GM19035 (cell line): ENCODE measurements around the gene LSAMP.

ENCODE experiments used
- ATAC-seq: cut with Tn5 transposase; IDR thresholded peaks from one replicate; pipeline ENCODE4 v1.9.1; 2021; ENCODE audit not compliant: unreplicated experiment

LSAMP gene

DNA sequence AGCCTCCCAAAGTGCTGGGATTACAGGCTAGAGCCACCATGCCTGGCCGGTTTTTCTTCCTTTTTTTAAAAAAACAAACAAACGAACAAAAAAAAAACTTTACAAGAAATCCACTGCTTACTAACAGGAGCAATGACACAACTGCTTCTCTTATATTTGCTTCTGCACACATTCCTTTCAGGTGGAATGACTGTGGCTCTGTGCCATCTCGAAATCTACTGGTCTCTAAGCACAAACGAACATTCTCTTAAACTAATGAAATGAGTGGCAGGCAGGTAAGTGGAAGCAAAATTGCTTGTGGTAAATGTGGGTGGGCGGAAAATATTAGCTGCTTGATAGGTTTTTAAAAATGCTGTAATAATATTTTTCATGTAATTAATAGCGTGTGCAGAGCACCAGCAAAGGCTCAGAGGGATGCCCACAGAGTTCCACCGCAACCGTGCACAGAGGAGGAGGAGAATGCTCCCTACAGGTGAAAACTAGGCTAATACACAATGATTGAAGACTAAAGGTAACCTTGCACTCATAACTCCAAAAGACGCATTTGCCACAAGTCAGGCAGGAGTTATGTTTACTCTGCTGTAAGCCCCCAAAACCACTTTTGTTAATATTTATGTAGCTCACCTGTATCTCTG lies 77.4 kb downstream of the LSAMP start:
- no peak for ATAC-seq

DNA sequence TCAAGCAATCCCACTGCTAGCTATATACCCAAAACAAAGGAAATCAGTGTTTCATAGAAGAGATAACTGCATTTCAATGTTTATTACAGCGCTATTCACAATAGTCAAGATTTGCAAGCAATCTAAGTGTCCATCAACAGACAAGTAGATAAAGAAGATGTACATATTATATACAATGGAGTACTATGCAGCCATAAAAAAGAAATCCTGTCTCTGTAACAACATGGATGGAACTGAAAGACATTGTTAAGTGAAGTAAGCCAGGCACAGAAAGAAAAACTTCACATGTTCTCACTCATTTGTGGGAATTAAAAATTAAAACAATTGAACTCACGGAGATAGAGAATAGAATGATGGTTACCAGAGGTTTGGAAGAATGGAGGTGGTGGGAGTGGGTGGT lies 89.2 kb downstream of the LSAMP start:
- ATAC-seq = no peak

DNA sequence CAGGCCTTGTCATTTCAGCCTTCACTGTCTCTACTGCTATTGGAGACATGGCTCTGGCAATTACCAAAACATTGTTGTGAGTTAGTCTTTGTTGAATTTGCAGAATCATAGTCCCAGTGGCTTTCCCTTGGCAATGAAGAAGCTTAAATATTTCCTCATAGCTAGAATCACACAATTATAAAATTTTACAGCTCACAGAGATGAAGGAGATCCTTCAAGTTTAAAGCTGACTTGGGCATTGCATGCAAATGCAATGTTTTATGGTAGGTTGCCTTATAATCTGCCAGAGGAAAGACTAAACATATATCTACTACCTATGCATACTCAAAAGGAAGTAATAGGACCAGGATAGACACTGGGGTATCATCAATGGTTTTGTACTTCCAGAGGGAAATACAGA lies 90.9 kb downstream of the LSAMP start:
- ATAC-seq = no peak

DNA sequence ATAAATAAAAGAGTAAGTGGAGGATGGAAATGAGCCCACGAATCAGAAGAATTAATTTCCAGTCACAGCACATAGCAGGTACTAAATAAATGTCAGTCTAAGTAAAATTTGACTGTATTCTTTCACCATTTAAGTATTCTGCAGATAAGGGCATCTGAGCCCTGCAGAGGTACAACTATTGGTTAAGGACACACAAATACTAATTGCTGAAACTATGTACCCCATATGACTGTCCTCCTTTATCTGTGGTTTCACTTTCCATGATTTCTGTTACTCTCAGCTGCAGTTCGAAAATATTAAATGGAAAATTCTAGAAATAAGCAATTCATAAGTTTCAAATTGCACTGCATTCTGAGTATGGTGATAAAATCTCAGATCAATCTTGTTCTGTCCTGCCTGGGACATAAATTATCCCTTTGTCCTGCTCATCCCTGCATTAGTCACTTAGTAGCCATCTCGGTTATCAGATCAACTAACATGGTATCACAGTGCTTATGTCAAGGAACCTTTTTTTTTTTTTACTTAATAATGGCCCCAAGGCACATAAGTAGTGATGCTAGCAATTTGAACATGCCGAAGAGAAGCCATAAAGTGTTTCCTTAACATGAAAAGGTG lies 95.1 kb downstream of the LSAMP start:
- no peak for ATAC-seq

DNA sequence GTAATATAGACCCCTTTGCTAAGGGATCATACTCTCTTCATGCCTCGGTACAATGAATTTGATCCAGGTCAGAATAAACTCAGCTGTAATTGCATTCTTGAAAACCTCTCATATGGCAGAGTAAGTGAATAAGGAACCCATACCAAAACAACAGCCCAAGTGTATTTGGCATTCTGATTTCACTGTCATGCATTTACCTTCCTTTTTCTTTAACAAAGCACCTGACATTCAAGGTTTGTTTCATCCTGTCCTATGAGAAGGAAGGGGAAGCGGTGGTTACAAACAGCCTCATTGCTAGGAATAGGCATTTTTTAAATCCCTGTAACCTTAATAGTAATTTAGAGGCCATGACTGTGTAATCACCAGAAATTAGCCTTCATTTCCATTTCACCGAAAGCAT lies 97.1 kb downstream of the LSAMP start:
- no peak for ATAC-seq

DNA sequence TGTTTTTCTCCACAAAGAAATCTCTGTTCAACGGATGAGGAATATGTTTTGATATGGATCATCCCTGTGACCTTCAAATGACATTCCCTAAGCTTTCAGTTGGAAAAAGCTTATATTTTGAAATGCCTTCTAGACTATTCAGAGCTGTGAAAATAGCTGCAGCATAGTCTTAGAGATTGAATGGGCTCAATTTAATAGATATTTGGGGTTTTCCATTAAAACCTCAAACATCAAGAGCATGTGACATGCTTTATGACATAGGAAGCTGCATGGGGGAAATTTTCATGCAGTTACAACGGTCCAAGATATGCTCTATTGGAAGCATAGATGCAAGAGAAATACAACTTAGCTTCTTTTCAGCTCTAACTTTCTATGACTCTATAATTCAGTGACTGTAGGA lies 102.8 kb downstream of the LSAMP start:
- ATAC-seq = no peak

DNA sequence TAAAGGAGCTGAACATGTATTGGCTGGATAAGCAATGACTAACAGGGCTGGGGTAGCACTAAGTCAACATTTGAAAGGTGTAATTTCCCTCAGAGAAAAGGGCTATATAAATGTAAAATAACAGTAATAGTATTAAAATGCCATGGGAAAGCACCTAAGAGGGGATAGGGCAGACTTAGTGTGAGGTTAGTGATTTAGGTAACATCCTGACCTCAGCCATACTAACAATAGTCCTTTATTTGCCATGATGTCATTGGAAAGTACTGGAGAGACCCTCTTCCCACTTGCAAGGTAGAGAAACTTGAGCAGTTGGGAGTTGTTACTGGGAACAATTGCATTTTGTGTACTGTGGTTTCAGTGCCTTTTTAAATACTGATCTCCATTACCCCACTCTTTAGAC lies 103.4 kb downstream of the LSAMP start:
- no peak for ATAC-seq

DNA sequence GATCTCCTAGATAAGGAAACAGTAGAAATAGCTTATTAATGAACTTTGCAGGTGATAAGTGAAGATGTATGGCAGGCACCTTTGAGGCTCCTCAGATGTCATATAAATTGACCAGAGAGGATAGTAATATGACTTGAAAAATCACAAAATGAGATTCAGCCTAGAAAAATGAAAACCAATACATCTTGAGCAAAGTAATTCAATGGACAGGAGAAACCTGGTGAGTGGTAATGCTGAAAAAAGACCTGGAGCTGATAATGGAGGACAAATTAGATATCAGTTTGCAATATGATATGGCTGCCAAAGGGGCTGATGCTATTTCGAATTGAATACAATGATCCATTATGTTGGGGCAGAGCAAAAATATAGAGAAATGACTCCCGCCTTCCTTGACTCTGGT lies 103.9 kb downstream of the LSAMP start:
- no peak for ATAC-seq

DNA sequence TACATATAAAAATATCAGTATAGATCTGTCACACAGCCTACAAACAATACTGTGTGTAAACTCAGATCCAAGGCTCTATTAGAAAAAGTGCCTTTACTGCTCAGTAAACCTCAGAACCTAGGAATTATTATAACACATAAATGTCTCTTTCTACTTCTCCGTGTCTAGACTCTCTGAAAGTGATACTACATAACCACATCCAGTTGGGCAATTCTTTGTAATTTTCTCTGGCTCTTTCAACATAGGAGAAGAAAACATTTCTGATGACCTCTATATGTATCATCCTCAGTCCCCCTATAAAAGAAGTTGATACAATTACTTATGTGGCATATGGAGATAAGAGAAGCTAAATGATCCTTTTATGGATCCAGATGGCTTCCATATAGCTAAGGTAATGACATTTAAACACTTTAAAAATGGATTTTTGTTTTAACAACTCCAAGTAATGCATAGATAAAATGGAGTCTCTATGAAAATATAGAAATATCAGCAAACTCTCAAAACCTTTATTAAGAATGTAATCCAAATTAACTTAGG lies 104.5 kb downstream of the LSAMP start:
- ATAC-seq = no peak

DNA sequence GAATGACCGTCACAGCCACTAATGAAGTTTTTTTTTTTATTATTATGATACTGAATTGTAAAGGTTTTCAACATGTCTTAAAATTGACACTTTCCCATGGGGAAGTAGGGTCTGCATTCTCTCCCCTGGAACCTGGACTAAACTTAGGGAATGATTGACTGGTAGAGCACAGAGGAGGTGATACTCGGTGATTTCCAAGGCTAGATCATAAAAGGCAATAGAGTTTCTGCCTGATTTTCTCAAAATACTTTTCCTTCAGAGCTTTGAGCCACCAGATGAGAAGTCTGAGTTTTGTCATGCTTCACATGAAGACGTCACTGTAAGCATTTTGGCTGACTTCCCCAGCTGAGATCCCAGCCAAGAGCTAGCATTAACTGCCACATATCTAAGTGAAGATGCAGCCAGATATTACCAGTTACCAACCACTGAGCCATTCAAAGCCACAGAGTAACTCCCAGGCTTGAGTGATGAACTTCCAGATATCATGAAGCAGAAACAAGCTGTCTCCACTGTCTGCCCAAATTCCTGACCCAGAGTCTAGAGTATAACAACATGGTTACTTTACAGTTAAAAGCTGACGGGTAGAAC lies 105.8 kb downstream of the LSAMP start:
- ATAC-seq = no peak

DNA sequence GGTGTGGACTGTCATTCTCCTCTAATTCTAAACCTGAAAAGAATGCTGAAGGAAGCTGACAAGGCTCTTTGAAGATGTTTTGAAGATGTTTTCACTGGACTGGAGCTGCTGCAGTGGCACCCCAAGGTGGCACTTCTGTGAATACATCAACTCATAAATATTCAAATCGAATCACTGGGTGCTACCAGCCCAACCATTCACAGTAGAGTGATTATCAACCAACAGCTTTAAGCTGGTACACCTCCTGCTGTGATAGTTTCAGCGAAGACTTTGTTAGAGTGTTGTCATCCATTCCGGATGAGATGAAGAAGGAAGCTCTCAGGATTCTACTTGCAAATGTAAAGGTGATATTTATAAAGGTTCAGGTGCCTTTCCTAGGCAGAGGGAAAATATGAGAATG lies 106.6 kb downstream of the LSAMP start:
- ATAC-seq = no peak

DNA sequence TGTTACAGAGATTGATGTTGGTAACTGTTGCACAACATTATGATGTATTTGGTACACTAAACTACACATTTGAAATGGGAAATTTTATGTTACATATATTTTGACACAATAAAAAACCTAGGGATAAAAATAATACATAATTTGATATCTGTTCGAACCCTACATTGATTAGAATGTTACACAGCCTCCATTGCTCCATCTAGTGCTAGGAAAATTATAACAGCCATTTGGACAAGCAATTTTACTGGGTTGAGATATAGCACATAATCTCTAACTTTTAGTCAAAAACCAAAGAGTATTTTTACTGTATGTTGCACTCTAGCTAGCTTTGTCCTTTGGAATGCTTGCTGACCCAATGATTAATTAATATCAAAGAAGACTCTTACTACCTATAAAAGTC lies 108.1 kb downstream of the LSAMP start:
- no peak for ATAC-seq

DNA sequence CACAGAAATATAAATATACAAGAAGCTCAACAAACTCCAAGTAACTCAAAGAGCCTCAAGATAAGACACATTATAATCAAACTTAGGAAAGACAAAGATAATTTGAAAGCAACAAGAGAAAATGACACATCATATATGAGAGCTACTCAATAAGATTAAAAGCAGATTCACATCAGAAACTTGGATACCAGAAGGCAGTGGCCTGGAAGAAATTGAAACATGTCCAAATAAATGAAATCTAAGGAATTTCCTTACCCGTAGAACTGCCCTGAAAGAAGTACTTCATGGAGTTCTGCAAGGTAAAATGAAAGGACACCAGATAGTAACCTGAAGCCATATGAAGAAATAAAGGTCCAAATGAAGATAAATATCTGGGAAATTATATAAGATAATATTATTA lies 113.9 kb downstream of the LSAMP start:
- no peak for ATAC-seq

DNA sequence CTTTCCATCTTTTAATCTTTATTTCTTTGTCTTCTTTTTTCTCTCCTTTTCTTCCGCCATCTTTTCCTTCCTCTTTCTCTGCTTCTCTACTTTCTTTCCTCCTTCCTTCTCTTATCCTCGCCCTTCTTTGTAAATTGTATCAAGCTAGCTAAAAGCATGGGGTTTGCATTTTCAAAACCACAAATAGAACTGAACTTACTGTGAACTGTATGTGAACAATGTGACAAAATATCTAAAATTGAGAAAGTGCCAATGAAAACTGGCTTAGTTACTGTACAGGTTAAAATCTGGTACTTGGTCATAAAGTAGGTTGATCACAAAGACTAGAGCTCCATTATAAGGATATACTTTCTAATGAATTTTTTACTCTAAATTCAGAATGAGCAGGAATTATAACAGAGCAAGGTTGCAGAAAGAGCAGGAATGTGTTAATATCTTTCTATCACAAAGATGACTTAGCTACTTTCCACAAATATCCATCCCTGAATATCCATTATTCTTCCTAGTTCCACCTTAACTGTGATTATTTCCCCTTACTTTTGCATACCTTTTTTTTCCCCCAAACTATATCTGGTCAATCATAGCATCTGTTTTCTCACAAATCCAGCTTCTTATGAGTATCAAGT lies 122.4 kb downstream of the LSAMP start:
- no peak for ATAC-seq

DNA sequence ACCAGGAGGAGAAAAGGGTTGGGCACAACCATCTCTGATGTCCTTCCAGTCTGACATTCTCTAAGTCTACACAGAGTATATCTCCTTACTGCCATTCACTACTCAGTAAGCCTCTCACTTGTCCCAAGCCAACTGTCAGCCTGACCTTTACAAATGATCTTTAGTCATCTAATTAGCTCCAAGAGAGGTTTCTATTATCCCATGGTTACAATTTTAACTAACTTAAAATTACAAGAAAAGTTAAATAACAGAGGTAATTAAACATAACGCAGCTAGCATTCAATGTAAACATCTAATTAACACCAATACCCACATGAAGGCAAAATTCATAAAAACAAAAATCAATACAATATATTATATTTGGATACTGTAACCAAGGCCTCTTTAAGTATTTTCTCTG lies 126.9 kb downstream of the LSAMP start:
- ATAC-seq = no peak

DNA sequence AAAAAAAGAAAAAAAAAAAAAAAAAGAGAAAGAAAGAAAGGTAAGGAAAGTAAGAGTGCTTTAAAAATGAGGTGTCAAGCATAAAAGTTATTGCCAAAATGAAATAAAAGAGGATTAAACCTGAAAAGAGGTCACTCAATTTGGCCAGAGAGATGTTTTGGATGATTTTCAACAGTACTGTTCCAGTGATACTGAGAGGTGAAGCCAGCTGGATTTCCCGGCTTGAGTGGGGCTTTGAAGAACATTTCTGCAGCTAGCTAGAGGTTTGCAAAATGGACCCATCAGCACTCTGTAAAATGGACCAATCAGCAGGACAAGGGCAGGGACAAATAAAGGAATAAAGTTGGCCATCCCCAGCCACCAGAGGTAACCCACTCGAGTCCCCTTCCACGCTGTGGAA lies 128.5 kb downstream of the LSAMP start:
- ATAC-seq = no peak

DNA sequence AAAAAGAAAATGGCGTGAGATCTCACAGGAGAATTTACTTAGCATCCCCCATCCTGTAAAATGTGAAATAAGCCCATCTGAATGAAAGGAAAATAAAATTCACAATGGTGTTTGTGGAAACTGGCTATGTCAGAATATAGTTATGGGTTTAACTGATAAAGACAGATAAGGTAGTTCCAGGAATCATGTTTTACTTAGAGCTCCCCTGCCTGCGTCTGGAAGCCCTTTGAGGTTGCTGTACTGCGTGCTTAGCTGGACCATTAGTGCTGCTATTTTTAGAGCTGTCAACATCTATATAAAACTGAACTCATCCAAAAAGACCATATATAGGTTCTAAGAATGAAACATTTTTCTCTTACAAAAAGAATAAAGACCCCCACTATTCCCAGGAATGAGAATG lies 130.8 kb downstream of the LSAMP start:
- ATAC-seq = no peak

DNA sequence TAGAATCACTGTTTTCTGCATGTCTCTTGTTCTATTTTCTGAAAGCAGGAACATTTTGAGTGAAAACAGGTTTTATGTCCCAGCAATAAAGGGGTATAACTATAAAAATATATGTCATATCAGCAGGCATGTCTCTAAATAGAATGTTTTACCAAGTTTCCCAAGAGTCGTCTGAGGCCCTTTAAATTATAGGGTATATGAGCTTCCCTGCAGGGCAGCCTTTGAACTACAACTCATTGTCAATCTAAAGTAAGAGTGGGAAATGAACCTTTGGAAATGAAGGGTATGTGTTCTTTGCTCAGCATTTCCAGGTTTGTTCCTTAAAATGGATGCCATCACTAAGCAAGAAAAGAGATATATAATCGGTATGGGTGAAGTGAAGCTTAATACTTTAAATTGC lies 138.6 kb downstream of the LSAMP start:
- ATAC-seq = no peak

DNA sequence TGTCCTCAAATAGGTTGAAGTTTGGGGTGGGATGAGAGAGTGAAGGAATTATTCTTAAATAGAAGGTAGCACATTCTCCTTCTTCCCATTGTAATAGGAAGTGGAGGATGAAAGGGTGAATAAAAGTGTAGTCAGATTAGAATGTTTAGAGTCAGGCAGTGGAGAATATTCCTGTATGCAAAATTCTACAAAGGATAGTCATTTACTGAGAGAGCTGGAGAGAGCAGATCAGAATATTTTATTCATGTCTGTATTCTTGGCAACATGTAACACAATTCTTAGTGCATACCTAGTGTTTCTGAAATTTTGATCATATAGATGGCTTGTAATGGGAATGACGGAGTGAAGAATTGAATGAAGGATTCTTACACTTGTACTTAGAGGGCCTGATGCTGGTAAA lies 139.1 kb downstream of the LSAMP start:
- no peak for ATAC-seq

DNA sequence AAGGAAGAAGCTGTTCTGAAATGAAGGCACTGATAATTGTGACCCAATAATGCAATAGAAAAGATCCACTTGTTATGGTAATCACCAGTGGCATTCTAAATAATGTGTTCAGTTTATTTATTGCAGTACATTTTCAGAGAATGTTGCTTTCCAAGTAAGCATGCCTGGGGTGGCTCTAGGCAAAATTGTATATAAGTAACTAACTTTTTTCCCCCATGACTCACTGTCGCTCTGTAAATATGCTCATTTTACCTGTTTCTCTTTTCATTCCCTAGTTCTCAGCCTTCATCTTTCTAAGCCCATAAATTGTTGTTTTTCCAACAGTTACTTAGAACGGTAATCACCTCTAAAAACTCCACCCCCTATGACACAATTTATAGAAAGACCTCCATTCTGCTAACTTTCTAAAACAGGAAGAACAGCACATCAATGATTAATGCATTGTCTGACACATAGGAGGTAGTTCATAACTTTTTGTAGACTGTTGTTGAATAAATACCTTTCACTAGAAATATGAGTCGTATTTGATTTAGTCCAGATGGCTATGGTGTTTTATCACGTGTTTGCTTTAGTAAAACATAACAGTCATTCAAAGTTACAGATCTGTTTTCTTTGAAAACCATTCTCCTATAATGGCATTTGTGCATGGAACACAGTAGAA lies 143.1 kb downstream of the LSAMP start:
- no peak for ATAC-seq

DNA sequence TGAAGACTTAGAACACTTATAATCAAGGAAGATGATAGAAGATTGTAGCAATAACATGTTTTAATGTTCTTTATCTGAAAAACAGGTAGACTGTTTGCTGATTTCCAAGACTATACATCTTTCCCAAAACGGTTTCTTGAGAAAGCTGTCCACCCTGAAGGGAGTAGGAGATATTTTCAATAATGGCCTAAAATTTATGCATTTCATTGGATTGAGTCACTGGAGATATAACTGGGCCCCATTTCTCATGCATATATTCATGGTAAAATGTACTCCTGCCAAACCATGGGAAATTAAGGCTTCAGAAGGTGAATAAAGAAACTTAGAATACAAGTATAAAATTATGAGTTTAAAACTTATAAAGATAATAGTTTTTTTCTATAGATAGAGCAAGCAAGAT lies 143.9 kb downstream of the LSAMP start:
- no peak for ATAC-seq

DNA sequence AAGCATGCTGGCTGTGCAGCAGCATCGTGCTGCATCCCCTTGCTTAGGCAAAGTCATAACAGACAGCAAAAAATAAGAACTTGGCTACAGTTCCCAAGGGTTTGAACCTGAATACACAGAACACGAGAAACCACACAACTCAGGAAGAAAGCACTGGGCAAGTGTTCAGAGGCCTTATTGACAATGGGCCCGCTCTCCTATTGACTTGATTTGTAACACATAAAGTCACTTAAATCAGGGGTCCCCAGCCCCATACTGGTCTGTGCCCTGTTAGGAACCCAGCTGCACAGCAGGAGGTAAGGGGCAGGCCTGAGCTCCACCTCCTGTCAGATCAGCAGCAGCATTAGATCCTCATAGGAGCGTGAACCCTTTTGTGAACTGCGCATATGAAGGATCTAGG lies 145.1 kb downstream of the LSAMP start:
- ATAC-seq = no peak
